Hepatocyte (in vitro differentiated cells): ENCODE data around the gene TLX2.

ENCODE experiments used
- CTCF ChIP-seq: fragments of 200-600 bp; sonication (generic); IDR thresholded peaks from 2 replicates; pipeline ENCODE4 v1.5.1; 2016; ENCODE audit warnings: antibody characterized with exemption, mild to moderate bottlenecking; ENCODE audit not compliant: poor library complexity
- EZH2phosphoT487 ChIP-seq: fragments of 200-600 bp; sonication (generic); IDR thresholded peaks from one replicate; pipeline ENCODE4 v1.6.1; 2018; ENCODE audit warnings: antibody characterized with exemption, mild to moderate bottlenecking, low read depth, moderate library complexity; ENCODE audit not compliant: unreplicated experiment, severe bottlenecking

- TF ChIP-seq CTCF (no peak), EZH2phosphoT487 (no peak)
Observed at GRCh38 chr2:74529357-74530238, 15.3 kb downstream of the TLX2 start, which contains the start of the genes AUP1 and HTRA2.
